Endothelial cell (in vitro differentiated cells): ENCODE measurements around the gene NKAIN2. TPM values are rescaled to one million over a fixed set of nuclear protein-coding genes. Genes with fewer than 3 reads are reported as not detected.
"Not testable (repeated sequence)": the region's sequence is repeated elsewhere in the genome, so short reads cannot be mapped to it uniquely, and the experiment has no call there.

Experiments
- DNase-seq: peaks from one replicate; pipeline ENCODE4 v3.0.0; 2021; ENCODE audit warnings: low spot score
- H3K27ac Mint-ChIP-seq: one replicate; pipeline ENCODE4 v1.8.0; 2021; ENCODE audit warnings: mixed read lengths, inconsistent platforms; ENCODE audit not compliant: unreplicated experiment
- H3K27me3 Mint-ChIP-seq: one replicate; pipeline ENCODE4 v1.8.0; 2021; ENCODE audit warnings: mild to moderate bottlenecking, moderate library complexity, mixed read lengths, inconsistent platforms; ENCODE audit not compliant: unreplicated experiment
- H3K36me3 Mint-ChIP-seq: one replicate; pipeline ENCODE4 v1.8.0; 2021; ENCODE audit warnings: mild to moderate bottlenecking, low read depth, mixed read lengths, inconsistent platforms; ENCODE audit not compliant: unreplicated experiment
- H3K4me1 Mint-ChIP-seq: one replicate; pipeline ENCODE4 v1.8.0; 2021; ENCODE audit warnings: mild to moderate bottlenecking, mixed read lengths, inconsistent platforms; ENCODE audit not compliant: unreplicated experiment
- H3K4me3 Mint-ChIP-seq: one replicate; pipeline ENCODE4 v1.8.0; 2021; ENCODE audit warnings: mild to moderate bottlenecking, mixed read lengths, inconsistent platforms; ENCODE audit not compliant: unreplicated experiment
- H3K9me3 Mint-ChIP-seq: one replicate; pipeline ENCODE4 v1.8.0; 2021; ENCODE audit warnings: mixed read lengths, inconsistent platforms; ENCODE audit not compliant: unreplicated experiment
- CTCF ChIP-seq: fragments of 200-600 bp; sonication (generic); IDR thresholded peaks from one replicate; pipeline ENCODE4 v1.5.0; 2021; ENCODE audit warnings: antibody characterized with exemption; ENCODE audit not compliant: unreplicated experiment
- total RNA-seq: library from RNA; stranded (reverse); fragmentation: NEBNext Ultra II Directional; extraction: Animal tissue kit (Norgen Biotek cat#: 25700); gene quantifications from one replicate; pipeline ENCODE4 v1.2.1, GENCODE V29; 2021; ENCODE audit not compliant: unreplicated experiment

The NKAIN2 gene
- total RNA-seq, 1 donor from 2014 or later = 9.5 TPM

- peaks cover 2% of the 10 kb centered on the region for H3K4me1 Mint-ChIP-seq
- no peak for TF ChIP-seq CTCF
- no peak for DNase-seq
- H3K36me3 Mint-ChIP-seq = no peaks in the 10 kb centered on the region
- no peaks in the 10 kb centered on the region for H3K27me3 Mint-ChIP-seq
- no peak overlapping the region for H3K4me3 Mint-ChIP-seq
- no peaks in the 10 kb centered on the region for H3K9me3 Mint-ChIP-seq
- no peak overlapping the region for H3K27ac Mint-ChIP-seq
Measured at GRCh38 chr6:123909989-123910388, 106.3 kb downstream of the NKAIN2 start.

DNA sequence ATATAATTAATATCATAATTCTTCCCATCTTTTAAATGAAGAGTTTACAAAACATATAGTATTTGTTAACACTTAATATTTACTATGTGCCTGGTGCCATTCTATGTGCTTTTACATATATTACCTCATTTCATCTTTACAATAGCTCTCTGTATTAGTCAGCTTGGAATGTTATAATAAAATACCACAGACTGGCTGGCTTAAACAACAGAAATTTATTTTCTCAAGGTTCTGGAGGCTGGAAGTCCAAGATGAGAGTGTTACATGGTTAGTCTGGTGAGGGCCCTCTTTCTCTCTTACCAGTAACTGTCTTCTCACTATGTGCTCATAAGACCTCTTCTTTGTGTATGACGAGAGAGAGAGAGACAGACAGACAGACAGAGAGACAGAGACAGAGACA, 110.2 kb downstream of the NKAIN2 start:
- TF ChIP-seq CTCF = no peak
- no peaks in the 10 kb centered on the region for H3K9me3 Mint-ChIP-seq
- H3K27me3 Mint-ChIP-seq = no peaks in the 10 kb centered on the region
- H3K4me1 Mint-ChIP-seq = peaks cover 2% of the 10 kb centered on the region
- no peak for DNase-seq
- H3K4me3 Mint-ChIP-seq = no peak overlapping the region
- no peaks in the 10 kb centered on the region for H3K36me3 Mint-ChIP-seq
- H3K27ac Mint-ChIP-seq = no peak overlapping the region

GRCh38 chr6:123923379-123923778, 119.7 kb downstream of the NKAIN2 start:
- H3K4me3 Mint-ChIP-seq, H3K4me1 Mint-ChIP-seq, H3K9me3 Mint-ChIP-seq, H3K27ac Mint-ChIP-seq, H3K27me3 Mint-ChIP-seq, H3K36me3 Mint-ChIP-seq, DNase-seq: not testable (repeated sequence)

- no peak for DNase-seq
- no peak overlapping the region for H3K27ac Mint-ChIP-seq
- H3K27me3 Mint-ChIP-seq = no peaks in the 10 kb centered on the region
- H3K4me1 Mint-ChIP-seq = no peaks in the 10 kb centered on the region
- H3K9me3 Mint-ChIP-seq = no peaks in the 10 kb centered on the region
- no peak overlapping the region for H3K4me3 Mint-ChIP-seq
- TF ChIP-seq CTCF = no peak
- H3K36me3 Mint-ChIP-seq = no peaks in the 10 kb centered on the region
Measured at GRCh38 chr6:123925350-123925749, 121.7 kb downstream of the NKAIN2 start.

DNA sequence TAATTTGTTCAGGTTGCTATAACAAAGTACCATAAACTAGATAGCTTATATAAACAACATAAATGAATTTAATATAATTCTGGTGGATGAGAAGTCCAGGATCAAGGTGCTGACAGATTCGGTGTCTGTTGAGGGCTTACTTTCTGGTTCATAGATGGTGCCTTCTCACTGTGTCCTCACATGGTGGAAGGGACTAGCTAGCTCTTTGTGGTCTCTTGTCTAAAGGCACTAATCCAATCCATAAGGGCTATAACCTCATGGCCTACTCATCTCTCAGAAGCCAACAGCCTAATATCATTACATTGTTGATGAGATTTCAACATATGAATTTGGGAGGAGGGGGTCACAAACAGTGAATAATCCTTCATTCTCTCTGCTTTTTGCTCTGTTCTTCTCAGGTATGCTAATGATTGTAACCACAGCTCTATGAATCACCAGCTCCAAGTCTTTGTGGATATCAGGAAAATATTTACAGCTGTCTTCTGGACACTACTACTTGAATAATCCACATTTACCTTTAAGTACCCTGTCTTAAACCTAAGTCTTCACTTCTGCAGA, 122.3 kb downstream of the NKAIN2 start:
- Mint-ChIP-seq H3K4me3 (no peak overlapping the region), H3K4me1 (no peaks in the 10 kb centered on the region), H3K27me3 (no peaks in the 10 kb centered on the region), H3K27ac (no peak overlapping the region), H3K9me3 (no peaks in the 10 kb centered on the region), H3K36me3 (no peaks in the 10 kb centered on the region)
- no peak for DNase-seq
- TF ChIP-seq CTCF = no peak
